Caco-2 (cell line): ENCODE measurements around the gene ABHD4. TPM values are rescaled to one million over a fixed set of nuclear protein-coding genes. Genes with fewer than 3 reads are reported as not detected.
A peak's percentile ranks its signal among the peaks of the same experiment; 100 is the strongest.

Experiments used
- BruUV-seq: library from RNA; stranded (reverse); fragments of 400-500 nt; replicated peaks from 2 replicates; lab custom pipeline; 2021; lab: Mats Ljungman, UMichigan
- CTCF ChIA-PET: fragments of 300-600 bp; sonication (Branson Sonifier 250); formaldehyde crosslinking; loops from one replicate; lab custom pipeline; 2022; ENCODE audit warnings: antibody characterized with exemption; lab: Charles Lee
- POLR2A ChIA-PET: fragments of 300-600 bp; sonication (Branson Sonifier 250); formaldehyde crosslinking; loops from one replicate; lab custom pipeline; 2022; ENCODE audit warnings: antibody characterized with exemption; lab: Charles Lee
- DNase-seq, 2 experiments: peaks; one replicate each; pipeline versions ENCODE4 v3.0.0 to v3.0.0-alpha.2; 2020 to 2022
- H3K27me3 ChIP-seq: replicated peaks from 2 replicates; pipeline ENCODE4 v1.6.0; 2011; ENCODE audit warnings: low read length; ENCODE audit not compliant: control insufficient read depth, insufficient read depth
- H3K36me3 ChIP-seq: 2 replicates; pipeline ENCODE4 v1.5.1; 2011; ENCODE audit warnings: low read length; ENCODE audit not compliant: control insufficient read depth, insufficient read depth
- H3K4me1 ChIP-seq: fragments of 250-450 bp; sonication (Bioruptor Pico); 2 replicates; pipeline ENCODE4 v1.5.1; 2020; ENCODE audit warnings: mild to moderate bottlenecking
- H3K4me3 ChIP-seq: 2 replicates; pipeline ENCODE4 v1.5.1; 2011; ENCODE audit warnings: low read depth, mild to moderate bottlenecking, control low read depth, low read length
- H3K9me3 ChIP-seq: fragments of 250-450 bp; sonication (Bioruptor Pico); 2 replicates; pipeline ENCODE4 v1.5.1; 2020; ENCODE audit warnings: mild to moderate bottlenecking, moderate library complexity
- H3K27ac Mint-ChIP-seq: one replicate; pipeline ENCODE4 v1.8.0; 2022; ENCODE audit warnings: mixed read lengths; ENCODE audit not compliant: unreplicated experiment
- H3K27me3 Mint-ChIP-seq: one replicate; pipeline ENCODE4 v1.8.0; 2022; ENCODE audit warnings: mixed read lengths; ENCODE audit not compliant: insufficient read depth, unreplicated experiment
- H3K36me3 Mint-ChIP-seq: one replicate; pipeline ENCODE4 v1.8.0; 2022; ENCODE audit warnings: mild to moderate bottlenecking, mixed read lengths; ENCODE audit not compliant: insufficient read depth, unreplicated experiment
- H3K4me1 Mint-ChIP-seq: one replicate; pipeline ENCODE4 v1.8.0; 2022; ENCODE audit warnings: low read depth, mixed read lengths; ENCODE audit not compliant: unreplicated experiment
- H3K4me3 Mint-ChIP-seq: one replicate; pipeline ENCODE4 v1.8.0; 2022; ENCODE audit warnings: mild to moderate bottlenecking, moderate library complexity, mixed read lengths; ENCODE audit not compliant: unreplicated experiment
- H3K9me3 Mint-ChIP-seq: one replicate; pipeline ENCODE4 v1.8.0; 2022; ENCODE audit warnings: mixed read lengths; ENCODE audit not compliant: unreplicated experiment
- intact Hi-C: fragments of 100-400 bp; cut with micrococcal nuclease; formaldehyde crosslinking; loops from one replicate; pipeline ENCODE4 v1.10.0; 2022; ENCODE audit not compliant: unreplicated experiment
- total RNA-seq: library from RNA; stranded (reverse); gene quantifications from 2 replicates; pipeline ENCODE4 v1.2.3, GENCODE V29; 2022
- TF ChIP-seq, protein P1 (sequence below), 2 experiments: fragments of 200-600 bp in 1 of 2; IDR thresholded peaks; 1 replicate in 1 of 2; 2 replicates in 1 of 2; pipeline versions ENCODE4 v1.5.1 to v1.8.0; 2011 to 2022; ENCODE audit warnings: antibody characterized with exemption in 1 of 2, control low read depth in 1 of 2, inconsistent platforms in 1 of 2, low read depth in 1 of 2, low read length in 1 of 2, mild to moderate bottlenecking in 1 of 2, moderate library complexity in 1 of 2; ENCODE audit not compliant: insufficient read depth in 1 of 2, severe bottlenecking in 1 of 2, unreplicated experiment in 1 of 2

ABHD4 gene
- total RNA-seq, 1 experiment from 2014 or later, result 73.5 TPM

DNA sequence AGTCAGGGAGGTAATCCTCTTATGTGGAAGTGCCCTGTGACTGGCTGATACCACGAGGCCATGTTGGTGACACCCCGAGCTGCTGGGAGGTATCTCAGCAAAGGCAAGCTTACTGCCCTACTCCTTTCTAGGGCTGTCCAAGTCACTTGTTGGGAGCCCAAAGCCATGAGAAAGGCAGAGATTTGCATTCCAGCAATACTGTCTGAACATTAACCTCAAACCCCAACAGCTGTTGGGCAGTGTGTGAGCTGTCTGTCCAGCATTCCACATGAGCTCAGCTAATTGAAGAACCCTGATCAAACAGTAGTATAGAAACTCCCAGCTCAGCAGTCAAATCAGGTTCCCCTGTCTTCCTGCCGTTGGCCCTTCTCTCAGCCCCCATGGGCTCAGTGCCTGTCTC, 9.2 kb downstream of the ABHD4 start:
- H3K4me1 Mint-ChIP-seq, result peaks cover 39% of the 10 kb centered on the region
- H3K27me3 Mint-ChIP-seq, result no peaks in the 10 kb centered on the region
- no peak for DNase-seq
- H3K9me3 ChIP-seq, result no peaks in the 10 kb centered on the region
- no TSS peak for BruUV-seq
- H3K27ac Mint-ChIP-seq, result peak overlapping the region; percentile 65
- no peaks in the 10 kb centered on the region for H3K27me3 ChIP-seq
- no peak overlapping the region for H3K4me3 ChIP-seq
- POLR2A ChIA-PET, result interaction anchor here (1.0 to 1.7 kb wide), 3 partner anchors 8 to 159 kb away, joined by 4 to 5 read pairs (median 5); partner anchors contain the start of gene OXA1L
- peaks cover 61% of the 10 kb centered on the region for H3K4me1 ChIP-seq
- TF ChIP-seq, protein P1, sequence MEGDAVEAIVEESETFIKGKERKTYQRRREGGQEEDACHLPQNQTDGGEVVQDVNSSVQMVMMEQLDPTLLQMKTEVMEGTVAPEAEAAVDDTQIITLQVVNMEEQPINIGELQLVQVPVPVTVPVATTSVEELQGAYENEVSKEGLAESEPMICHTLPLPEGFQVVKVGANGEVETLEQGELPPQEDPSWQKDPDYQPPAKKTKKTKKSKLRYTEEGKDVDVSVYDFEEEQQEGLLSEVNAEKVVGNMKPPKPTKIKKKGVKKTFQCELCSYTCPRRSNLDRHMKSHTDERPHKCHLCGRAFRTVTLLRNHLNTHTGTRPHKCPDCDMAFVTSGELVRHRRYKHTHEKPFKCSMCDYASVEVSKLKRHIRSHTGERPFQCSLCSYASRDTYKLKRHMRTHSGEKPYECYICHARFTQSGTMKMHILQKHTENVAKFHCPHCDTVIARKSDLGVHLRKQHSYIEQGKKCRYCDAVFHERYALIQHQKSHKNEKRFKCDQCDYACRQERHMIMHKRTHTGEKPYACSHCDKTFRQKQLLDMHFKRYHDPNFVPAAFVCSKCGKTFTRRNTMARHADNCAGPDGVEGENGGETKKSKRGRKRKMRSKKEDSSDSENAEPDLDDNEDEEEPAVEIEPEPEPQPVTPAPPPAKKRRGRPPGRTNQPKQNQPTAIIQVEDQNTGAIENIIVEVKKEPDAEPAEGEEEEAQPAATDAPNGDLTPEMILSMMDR (IDR thresholded peaks at IDR 0.05; ENCODE audit: insufficient read depth in 1 of 2, low read depth in 1 of 2, low read length in 1 of 2, severe bottlenecking in 1 of 2, unreplicated experiment in 1 of 2), result no peak
- H3K36me3 Mint-ChIP-seq, result peaks cover 76% of the 10 kb centered on the region
- peak overlapping the region; percentile 4 for H3K4me3 Mint-ChIP-seq
- CTCF ChIA-PET, result interaction anchor here (1.0 kb wide), 1 partner anchor 8 kb away, joined by 7 read pairs; no protein-coding TSS in a partner anchor
- H3K9me3 Mint-ChIP-seq, result peaks cover 6% of the 10 kb centered on the region
- intact Hi-C loops, result loop anchor here (5.0 kb wide), 1 partner anchor 715 kb away; the partner anchor contains the start of gene PABPN1
- peaks cover 6% of the 10 kb centered on the region for H3K36me3 ChIP-seq

DNA sequence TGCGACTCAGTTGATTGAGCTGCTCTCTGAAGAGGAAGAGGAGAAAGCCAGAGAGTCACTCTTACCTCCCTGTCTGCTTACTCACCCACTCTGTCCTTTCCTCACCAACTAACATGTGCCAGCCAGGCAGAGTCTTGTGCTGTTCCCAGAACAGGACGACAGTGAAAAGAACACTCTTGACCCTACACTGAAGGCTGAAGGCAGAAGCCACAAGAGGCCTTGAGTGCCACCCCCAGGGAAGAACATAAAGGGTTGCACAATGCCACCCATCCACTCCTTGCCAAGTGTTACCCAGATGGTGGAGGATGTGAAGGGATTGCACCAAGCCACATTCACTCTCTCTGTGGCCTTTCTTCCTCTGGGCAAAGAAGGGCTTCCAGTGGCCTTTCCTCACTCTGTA, 12.8 kb downstream of the ABHD4 start:
- Mint-ChIP-seq H3K9me3 (peaks cover 10% of the 10 kb centered on the region), H3K36me3 (peaks cover 70% of the 10 kb centered on the region), H3K27me3 (no peaks in the 10 kb centered on the region), H3K4me1 (peaks cover 40% of the 10 kb centered on the region), H3K4me3 (no peak overlapping the region), H3K27ac (peak overlapping the region; percentile 99)
- no peak for DNase-seq
- intact Hi-C loops, result loop anchor here (5.0 kb wide), 1 partner anchor 206 kb away; the partner anchor contains the start of gene SLC7A7
- ChIA-PET CTCF (no interaction called here), POLR2A (no interaction called here)
- peaks cover 52% of the 10 kb centered on the region for H3K4me1 ChIP-seq
- peaks cover 2% of the 10 kb centered on the region; the same call in 1 of the 2 replicates for H3K36me3 ChIP-seq
- no peak overlapping the region for H3K4me3 ChIP-seq
- no TSS peak for BruUV-seq
- H3K27me3 ChIP-seq, result no peaks in the 10 kb centered on the region
- H3K9me3 ChIP-seq, result no peaks in the 10 kb centered on the region; the same call in 1 of the 2 replicates
- TF ChIP-seq, protein P1 (IDR thresholded peaks at IDR 0.05; ENCODE audit: insufficient read depth in 1 of 2, low read depth in 1 of 2, low read length in 1 of 2, severe bottlenecking in 1 of 2, unreplicated experiment in 1 of 2), result no peak

DNA sequence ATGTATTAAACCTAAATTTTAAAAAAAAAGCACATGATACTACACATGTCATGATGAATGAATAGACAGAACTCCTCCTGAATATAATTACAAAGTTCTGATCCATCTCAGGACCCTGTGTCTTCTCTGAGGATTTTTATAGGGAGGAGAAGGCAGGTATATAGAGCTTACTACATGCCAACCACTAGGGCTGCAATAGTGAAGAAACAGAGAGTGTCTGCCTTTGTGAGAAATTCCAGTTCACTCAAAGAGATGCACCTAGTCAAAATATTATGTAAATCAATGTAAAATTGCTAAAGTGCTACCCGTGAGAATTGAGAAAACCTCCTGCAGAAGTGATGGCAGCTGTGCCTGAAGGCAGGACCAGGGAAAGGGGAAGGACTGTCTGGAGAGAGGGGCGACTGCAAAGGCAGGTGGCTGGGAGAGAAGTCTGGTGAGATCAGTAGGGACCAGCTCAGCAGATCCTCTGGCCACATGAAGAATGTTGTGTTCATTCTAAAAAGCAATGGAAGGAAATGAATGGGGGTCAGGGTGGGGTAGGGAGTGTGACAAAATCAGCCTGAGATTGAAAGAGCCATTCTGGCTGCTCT, 15.1 kb downstream of the ABHD4 start:
- CTCF ChIA-PET, result interaction anchor here (0.6 to 1.9 kb wide), 3 partner anchors 10 to 31 kb away, joined by 3 to 8 read pairs (median 3); partner anchors contain the start of gene OR6J1
- H3K27ac Mint-ChIP-seq, result peak overlapping the region; percentile 99
- no peaks in the 10 kb centered on the region for H3K27me3 Mint-ChIP-seq
- H3K36me3 ChIP-seq, result peaks cover 1% of the 10 kb centered on the region; the same call in 1 of the 2 replicates
- peaks cover 29% of the 10 kb centered on the region for H3K4me1 ChIP-seq
- no peak for DNase-seq
- peaks cover 26% of the 10 kb centered on the region for H3K4me1 Mint-ChIP-seq
- peaks cover 10% of the 10 kb centered on the region for H3K9me3 Mint-ChIP-seq
- no peak overlapping the region for H3K4me3 ChIP-seq
- TF ChIP-seq, protein P1 (IDR thresholded peaks at IDR 0.05; ENCODE audit: insufficient read depth in 1 of 2, low read depth in 1 of 2, low read length in 1 of 2, severe bottlenecking in 1 of 2, unreplicated experiment in 1 of 2), result peak in 1 of 2 experiments; percentile 30
- intact Hi-C loops, result loop anchor here (5.0 kb wide), 1 partner anchor 204 kb away; the partner anchor contains the start of gene SLC7A7
- no peaks in the 10 kb centered on the region; the same call in 1 of the 2 replicates for H3K9me3 ChIP-seq
- no peaks in the 10 kb centered on the region for H3K27me3 ChIP-seq
- BruUV-seq, result no TSS peak
- H3K36me3 Mint-ChIP-seq, result peaks cover 59% of the 10 kb centered on the region
- peak overlapping the region; percentile 61 for H3K4me3 Mint-ChIP-seq
- POLR2A ChIA-PET, result interaction anchor here (0.7 to 1.0 kb wide), 2 partner anchors 10 to 217 kb away, joined by 3 read pairs; no protein-coding TSS in a partner anchor
